Left renal pelvis (tissue), 4 donors: ENCODE measurements around the gene CNOT8. TPM values are rescaled to one million over a fixed set of nuclear protein-coding genes. Genes with fewer than 3 reads are reported as not detected.
"Not testable (repeated sequence)": the region's sequence is repeated elsewhere in the genome, so short reads cannot be mapped to it uniquely, and the experiment has no call there.

Source experiments
- DNase-seq, 4 donors: peaks; one replicate each; pipeline ENCODE4 v3.0.0-alpha.2; 2013; ENCODE audit warnings: low read depth in 4 of 4, low spot score in 3 of 4
- polyA plus RNA-seq, 4 donors: library from polyadenylated mRNA; unstranded; fragments of 120-200 nt; gene quantifications; one replicate each; pipeline ENCODE4 v1.2.1, GENCODE V29; 2013; ENCODE audit not compliant: insufficient read length in 4 of 4

CNOT8 gene
- polyA plus RNA-seq, 4 donors: 68.4 to 85.7 (median 80.6) TPM

DNA sequence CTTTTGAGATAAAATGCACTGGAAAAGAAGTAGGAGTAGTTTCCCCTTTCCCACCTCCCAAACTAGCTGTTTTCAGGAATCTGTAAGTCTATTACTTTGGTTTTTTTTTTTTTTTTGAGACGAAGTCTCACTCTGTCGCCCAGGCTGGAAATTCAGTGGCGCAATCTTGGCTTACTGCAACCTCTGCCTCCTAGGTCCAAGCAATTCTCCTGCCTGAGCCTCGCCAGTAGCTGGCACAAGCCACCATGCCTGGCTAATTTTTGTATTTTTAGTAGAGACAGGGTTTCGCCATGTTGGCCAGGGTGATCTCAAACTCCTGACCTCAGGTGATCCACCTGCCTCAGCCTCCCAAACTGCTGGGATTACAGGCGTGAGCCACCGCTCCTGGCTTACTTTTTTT, 47.2 kb downstream of the CNOT8 start:
- DNase-seq: not testable (repeated sequence)

DNA sequence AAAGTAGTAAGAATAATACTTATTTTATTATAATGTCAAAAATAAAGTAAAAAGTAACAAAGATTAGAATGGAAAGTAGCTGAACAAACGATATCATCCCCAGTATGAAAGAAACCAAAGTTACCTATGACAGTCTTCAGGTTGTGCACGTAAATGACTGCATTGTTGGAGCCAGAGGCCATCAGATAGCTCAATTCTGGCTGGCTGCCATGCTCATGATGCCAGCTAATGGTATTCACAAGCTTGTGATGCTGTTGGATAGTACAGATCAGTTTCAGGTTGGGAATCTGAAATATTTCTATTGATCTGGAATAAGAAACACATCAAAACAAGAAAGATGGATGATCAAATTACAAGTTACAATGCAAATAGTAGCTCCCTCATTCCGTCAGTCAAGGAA, 58.4 kb downstream of the CNOT8 start:
- DNase-seq: no peak

DNA sequence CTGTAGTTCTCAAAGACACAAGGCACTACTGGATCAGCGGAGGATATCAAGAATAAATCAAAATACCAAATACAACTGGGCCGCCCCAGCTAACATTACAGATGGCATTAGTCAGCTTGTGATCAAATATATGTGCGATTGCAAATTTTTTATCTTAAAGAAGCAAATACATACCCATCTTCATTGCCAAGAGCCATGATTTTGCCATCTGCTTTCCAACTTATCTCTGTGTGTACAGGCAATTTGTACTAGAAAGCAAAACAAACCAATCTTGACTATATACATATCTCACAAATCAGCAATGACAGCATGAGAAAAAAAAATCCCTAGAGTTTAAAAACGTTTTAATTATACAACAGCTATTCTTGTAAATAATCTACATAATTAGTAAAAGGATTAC, 59.3 kb downstream of the CNOT8 start:
- no peak for DNase-seq

DNA sequence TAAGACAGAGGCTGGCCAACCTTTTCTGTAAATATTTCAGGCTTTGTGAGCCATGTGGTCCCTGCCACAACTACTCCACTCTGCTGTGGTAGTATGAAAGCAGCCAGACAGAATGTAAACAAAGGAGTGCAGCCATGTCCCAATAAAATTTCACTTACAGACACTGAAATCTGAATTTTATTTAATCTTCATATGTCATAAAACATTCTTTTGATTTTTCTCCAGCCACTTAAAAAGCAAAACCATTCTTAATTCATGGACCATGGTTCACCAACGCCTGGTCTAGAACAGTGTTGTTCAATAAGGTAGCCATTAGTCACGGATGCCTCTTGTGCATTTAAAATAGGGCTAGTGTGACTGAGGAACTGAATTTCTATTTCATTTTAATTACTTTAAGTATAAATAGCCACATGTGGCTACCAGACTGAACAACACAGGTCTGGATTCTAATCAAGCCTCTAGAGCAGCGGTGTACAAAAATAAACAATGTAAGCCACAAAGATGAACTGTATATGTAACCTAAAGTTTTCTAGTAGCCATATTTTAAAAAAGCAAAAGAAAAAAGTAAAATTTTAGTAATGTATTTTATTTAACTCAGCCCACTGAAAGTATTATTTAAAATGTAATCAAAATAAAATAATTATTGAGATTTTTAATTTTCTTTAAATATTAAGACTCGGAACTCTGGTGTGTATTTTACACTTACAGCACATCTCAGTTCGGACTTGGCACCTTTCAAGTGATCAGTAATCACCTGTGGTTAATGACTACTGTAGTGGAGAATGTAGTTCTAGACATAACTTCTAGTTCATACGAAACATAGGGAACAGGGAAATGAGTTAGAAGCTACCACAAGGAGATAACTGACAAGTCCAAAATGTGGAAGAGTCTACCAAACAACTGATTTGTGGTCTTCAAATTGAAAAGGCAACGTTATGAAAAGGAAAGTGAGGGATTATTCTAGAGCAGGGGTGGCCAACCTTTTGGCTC, 65.3 kb downstream of the CNOT8 start:
- DNase-seq: no peak

Other genes starting within 250 kb of the CNOT8 start
- 100 to 1,000 TPM; 109 to 151 (median 135) TPM for gene LARP1, start 103.2 kb upstream of the CNOT8 start, polyA plus RNA-seq
- 10 to 100 TPM; 36.1 to 45.3 (median 40.3) TPM for gene FAXDC2, start 8.0 kb upstream of the CNOT8 start, polyA plus RNA-seq
- gene GEMIN5, start 79.6 kb downstream of the CNOT8 start, polyA plus RNA-seq: 10 to 100 TPM; 17.1 to 21.9 (median 21.5) TPM
- gene MRPL22, start 82.4 kb downstream of the CNOT8 start, polyA plus RNA-seq: 10 to 100 TPM; 38.3 to 55.9 (median 51.7) TPM
- under 1 TPM; 0.12 to 0.27 (median 0.18) TPM for gene KIF4B, start 155.1 kb downstream of the CNOT8 start, polyA plus RNA-seq